Placental epithelial cell (primary cell): Measurements from ENCODE around the gene LONRF3. TPM values are rescaled to one million over a fixed set of nuclear protein-coding genes. Genes with fewer than 3 reads are reported as not detected.

Experiments
- total RNA-seq: library from RNA; depleted of rRNA; stranded (reverse); fragments of >200 nt; gene quantifications from 2 replicates; pipeline ENCODE4 v1.2.3, GENCODE V29; 2012

The LONRF3 gene
- not detected in 2 replicates for total RNA-seq

GRCh38 chrX:118974088-118974907 is at the start of gene LONRF3:
LONRF3 (plus strand) TSS chrX:118974618; CDS start chrX:118974781, 163 bp downstream.

Other genes with a start within 250 kb of the LONRF3 start
- 16.9 and 23.5 TPM in 2 replicates for gene IL13RA1, start 247.0 kb upstream of the LONRF3 start, total RNA-seq
- gene ZCCHC12, start 150.8 kb upstream of the LONRF3 start, total RNA-seq, result under 0.01 TPM in 1 of 2 replicates, not detected in the other
- gene CT47C1, start 98.4 kb downstream of the LONRF3 start, total RNA-seq, result not detected in 2 replicates
- gene KIAA1210, start 153.2 kb downstream of the LONRF3 start, total RNA-seq, result not detected in 2 replicates